HepG2 (cell line): Measurements from ENCODE around the gene DAPK3. TPM values are rescaled to one million over a fixed set of nuclear protein-coding genes. Genes with fewer than 3 reads are reported as not detected.
A peak's percentile ranks its signal among the peaks of the same experiment; 100 is the strongest.

Experiments
- CCDC6 ChIP-seq: sonication (generic); formaldehyde crosslinking; IDR thresholded peaks from 2 replicates; pipeline ENCODE4 v1.8.1; 2022; ENCODE audit warnings: mild to moderate bottlenecking, missing genetic modification reagents, moderate library complexity
- CREB3 ChIP-seq: sonication (generic); formaldehyde crosslinking; IDR thresholded peaks from 2 replicates; pipeline ENCODE4 v1.5.0; 2020; ENCODE audit warnings: missing genetic modification reagents
- EED ChIP-seq: sonication (generic); formaldehyde crosslinking; IDR thresholded peaks from 2 replicates; pipeline ENCODE4 v1.5.0; 2020; ENCODE audit warnings: mild to moderate bottlenecking, missing genetic modification reagents
- EHMT2 ChIP-seq: fragments of 200-600 bp; sonication (generic); IDR thresholded peaks from 2 replicates; pipeline ENCODE4 v1.7.0; 2017; ENCODE audit warnings: antibody characterized with exemption, low read depth, low read length, borderline replicate concordance
- ELF1 ChIP-seq: sonication (generic); formaldehyde crosslinking; IDR thresholded peaks from 2 replicates; pipeline ENCODE4 v1.4.0; 2020; ENCODE audit warnings: missing genetic modification reagents
- GLMP ChIP-seq: sonication (generic); formaldehyde crosslinking; IDR thresholded peaks from 2 replicates; pipeline ENCODE4 v1.9.0; 2021; ENCODE audit warnings: missing genetic modification reagents, mild to moderate bottlenecking, borderline replicate concordance
- NFRKB ChIP-seq: fragments of 450-650 bp; IDR thresholded peaks from 2 replicates; pipeline ENCODE4 v1.6.1; 2017
- PLRG1 ChIP-seq: fragments of 450-650 bp; conservative IDR thresholded peaks from 2 replicates; pipeline ENCODE4 v1.6.1; 2016
- POLR2A ChIP-seq, 2 experiments: IDR thresholded peaks; 2 replicates each; pipeline ENCODE4 v1.6.1; 2011; ENCODE audit warnings: low read depth in 2 of 2, low read length in 2 of 2, mild to moderate bottlenecking in 1 of 2, moderate library complexity in 1 of 2; ENCODE audit not compliant: insufficient read depth in 1 of 2
- ZFY ChIP-seq: sonication (generic); formaldehyde crosslinking; IDR thresholded peaks from 2 replicates; pipeline ENCODE4 v1.4.0; 2020; ENCODE audit warnings: missing genetic modification reagents
- ZNF224 ChIP-seq: sonication (generic); formaldehyde crosslinking; IDR thresholded peaks from 2 replicates; pipeline ENCODE4 v1.5.0; 2020; ENCODE audit warnings: mild to moderate bottlenecking, missing genetic modification reagents
- ZNF543 ChIP-seq: sonication (generic); formaldehyde crosslinking; IDR thresholded peaks from 2 replicates; pipeline ENCODE4 v1.4.0; 2020; ENCODE audit warnings: mild to moderate bottlenecking, missing genetic modification reagents
- ZNF589 ChIP-seq: sonication (generic); formaldehyde crosslinking; conservative IDR thresholded peaks from 2 replicates; pipeline ENCODE4 v1.8.0; 2022; ENCODE audit warnings: mild to moderate bottlenecking, moderate library complexity, missing genetic modification reagents
- ZNF598 ChIP-seq: sonication (generic); formaldehyde crosslinking; IDR thresholded peaks from 2 replicates; pipeline ENCODE4 v1.5.1; 2020; ENCODE audit warnings: mild to moderate bottlenecking, missing genetic modification reagents, borderline replicate concordance
- ZNF710 ChIP-seq: sonication (generic); formaldehyde crosslinking; IDR thresholded peaks from 2 replicates; pipeline ENCODE4 v1.5.0; 2020; ENCODE audit warnings: mild to moderate bottlenecking, missing genetic modification reagents, borderline replicate concordance
- polyA plus RNA-seq, 8 experiments: library from polyadenylated mRNA; depleted of rRNA in 3 of 8; stranded (reverse) in 7 of 8; unstranded in 1 of 8; fragments of >200 nt; fragmentation: Illumina TruSeq in 4 of 8; extraction: Trizol in 4 of 8; gene quantifications; 2 replicates each; pipeline versions ENCODE4 v1.2.1 to v1.2.3, GENCODE V29; 2011 to 2016; ENCODE audit warnings: low read depth in 4 of 8, missing spikeins in 1 of 8, mixed read lengths in 1 of 8; ENCODE audit not compliant: insufficient read depth in 1 of 8
- total RNA-seq, 5 experiments: library from RNA; depleted of rRNA; stranded (reverse); fragments of >200 nt; fragmentation: Illumina TruSeq; extraction: Trizol; gene quantifications; 2 replicates each; pipeline ENCODE4 v1.2.3, GENCODE V29; 2016; ENCODE audit warnings: low read depth in 1 of 5
- TF ChIP-seq, protein P1 (sequence below): sonication (generic); formaldehyde crosslinking; IDR thresholded peaks from 2 replicates; pipeline ENCODE4 v1.9.0; 2022; ENCODE audit warnings: missing genetic modification reagents, mild to moderate bottlenecking, borderline replicate concordance
- TF ChIP-seq, protein P2 (sequence below): sonication (generic); formaldehyde crosslinking; IDR thresholded peaks from 2 replicates; pipeline ENCODE4 v1.5.1; 2020; ENCODE audit warnings: missing genetic modification reagents, mild to moderate bottlenecking, borderline replicate concordance

DAPK3 gene
- total and polyA plus RNA-seq, 2 of the 13 experiments (the other 11 are each of a cell fraction or from before 2014, with no cell fraction given) = 30.5 to 37.3 TPM

GRCh38 chr19:3970808-3971598 lies at the start of gene DAPK3 (continued):
- TF ChIP-seq GLMP = no peak
- TF ChIP-seq ZNF598 (CRISPR knock-in tag) = peak; percentile 42; the same call in 1 of the 2 replicates
- TF ChIP-seq ZNF710 = no peak
- TF ChIP-seq ELF1 (CRISPR knock-in tag) = peak; percentile 92
- TF ChIP-seq PLRG1 = no peak
- TF ChIP-seq ZNF224 (CRISPR knock-in tag) = 0 out of 2 replicates have a peak, but pooled peaks have one; percentile 28
- TF ChIP-seq, protein P1, sequence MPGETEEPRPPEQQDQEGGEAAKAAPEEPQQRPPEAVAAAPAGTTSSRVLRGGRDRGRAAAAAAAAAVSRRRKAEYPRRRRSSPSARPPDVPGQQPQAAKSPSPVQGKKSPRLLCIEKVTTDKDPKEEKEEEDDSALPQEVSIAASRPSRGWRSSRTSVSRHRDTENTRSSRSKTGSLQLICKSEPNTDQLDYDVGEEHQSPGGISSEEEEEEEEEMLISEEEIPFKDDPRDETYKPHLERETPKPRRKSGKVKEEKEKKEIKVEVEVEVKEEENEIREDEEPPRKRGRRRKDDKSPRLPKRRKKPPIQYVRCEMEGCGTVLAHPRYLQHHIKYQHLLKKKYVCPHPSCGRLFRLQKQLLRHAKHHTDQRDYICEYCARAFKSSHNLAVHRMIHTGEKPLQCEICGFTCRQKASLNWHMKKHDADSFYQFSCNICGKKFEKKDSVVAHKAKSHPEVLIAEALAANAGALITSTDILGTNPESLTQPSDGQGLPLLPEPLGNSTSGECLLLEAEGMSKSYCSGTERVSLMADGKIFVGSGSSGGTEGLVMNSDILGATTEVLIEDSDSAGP (CRISPR knock-in tag) = 0 out of 2 replicates have a peak, but pooled peaks have one; percentile 40
- TF ChIP-seq CCDC6 = 0 out of 2 replicates have a peak, but pooled peaks have one; percentile 45
- TF ChIP-seq EHMT2 = no peak
- TF ChIP-seq, protein P2, sequence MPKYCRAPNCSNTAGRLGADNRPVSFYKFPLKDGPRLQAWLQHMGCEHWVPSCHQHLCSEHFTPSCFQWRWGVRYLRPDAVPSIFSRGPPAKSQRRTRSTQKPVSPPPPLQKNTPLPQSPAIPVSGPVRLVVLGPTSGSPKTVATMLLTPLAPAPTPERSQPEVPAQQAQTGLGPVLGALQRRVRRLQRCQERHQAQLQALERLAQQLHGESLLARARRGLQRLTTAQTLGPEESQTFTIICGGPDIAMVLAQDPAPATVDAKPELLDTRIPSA (CRISPR knock-in tag) = no peak
- peak; percentile 53; the same call in 1 of the 2 replicates for TF ChIP-seq ZNF543 (CRISPR knock-in tag)
- TF ChIP-seq CREB3 = no peak
- peak; percentile 50 to 68 for TF ChIP-seq POLR2A (IDR thresholded peaks at IDR 0.05; ENCODE audit: insufficient read depth in 1 of 2, low read depth in 2 of 2, low read length in 2 of 2)
- TF ChIP-seq EED (CRISPR knock-in tag) = 0 out of 2 replicates have a peak, but pooled peaks have one; percentile 28
- no peak for TF ChIP-seq ZNF589
- peak; percentile 60; the same call in 1 of the 2 replicates for TF ChIP-seq ZFY (CRISPR knock-in tag)
- TF ChIP-seq NFRKB = no peak
